Measurements from ENCODE around the gene SMC6. TPM values are rescaled to one million over a fixed set of nuclear protein-coding genes. Genes with fewer than 3 reads are reported as not detected.

SMC6 gene
- total RNA-seq, 1 experiment from 2014 or later: 40.3 TPM

DNA sequence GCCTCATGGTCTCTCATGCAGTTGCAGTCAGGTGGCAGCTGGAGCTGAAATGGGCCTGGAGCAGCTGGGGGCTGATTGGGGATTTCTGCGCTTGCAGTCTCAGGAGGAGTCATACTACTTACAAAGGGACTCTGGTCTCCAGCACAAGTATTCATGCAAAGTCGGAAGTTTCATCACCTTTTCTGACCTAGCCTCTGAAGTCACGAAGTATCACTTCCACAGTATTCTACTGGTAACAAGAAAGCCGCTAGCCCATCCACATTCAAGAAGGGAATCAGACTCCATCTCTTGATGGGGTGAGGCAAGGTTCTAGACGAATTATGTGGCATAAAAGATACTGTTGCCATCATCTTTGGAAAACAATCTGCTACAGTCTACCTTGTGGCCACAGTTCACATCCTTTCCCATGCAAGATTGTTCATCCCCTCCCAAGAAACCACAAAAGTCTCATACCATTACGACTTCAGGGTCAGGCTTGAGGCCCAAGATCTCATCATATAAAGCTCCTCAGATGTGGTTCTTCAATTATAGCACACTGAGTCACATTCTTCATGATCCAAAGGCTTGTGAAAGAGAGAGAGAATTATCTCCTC lies 95.3 kb downstream of the SMC6 start:
- Mint-ChIP-seq H3K9me3 (no peaks in the 10 kb centered on the region), H3K27ac (peak overlapping the region in 2 of 3 experiments; percentile 17 to 37; a peak in 2 of 7 replicates), H3K4me3 (no peak overlapping the region), H3K27me3 (ENCODE audit: low read depth) (no peaks in the 10 kb centered on the region), H3K36me3 (ENCODE audit: insufficient read depth in 1 of 3, low read depth in 3 of 3) (peaks cover 9 to 13% (median 10%) of the 10 kb centered on the region in 3 experiments; a peak in 6 of 7 replicates), H3K4me1 (no peaks in the 10 kb centered on the region)
- no peak overlapping the region for H4K91ac ChIP-seq (ENCODE audit: insufficient read length, low read depth, low read length)
- no peak overlapping the region for H2BK120ac ChIP-seq (ENCODE audit: low read depth, low read length, poor library complexity, severe bottlenecking)
- WGBS (ENCODE audit: extremely low coverage, insufficient read length, low lambda C conversion rate): no CpG with 5 or more reads among the region's 6 CpGs
- no peaks in the 10 kb centered on the region for H3K79me2 ChIP-seq (ENCODE audit: insufficient read depth, low read length)
- H3K79me1 ChIP-seq (ENCODE audit: insufficient read depth, low read depth, low read length, poor library complexity, severe bottlenecking): no peaks in the 10 kb centered on the region
- H3T11ph ChIP-seq (ENCODE audit: low read length): no peak overlapping the region
- no peak for DNase-seq
- H4K8ac ChIP-seq (replicated peaks; ENCODE audit: insufficient read length, low read depth, low read length): no peak overlapping the region
- no peak overlapping the region for H2AFZ ChIP-seq (ENCODE audit: low read length)
- no peak overlapping the region for H3K18ac ChIP-seq (ENCODE audit: insufficient read length, low read depth, low read length)
- H4K5ac ChIP-seq (ENCODE audit: insufficient read length, low read depth, low read length): no peak overlapping the region
- H3K9ac ChIP-seq (ENCODE audit: extremely low read depth, insufficient read length, low read length): no peak overlapping the region
- H3K4ac ChIP-seq (ENCODE audit: low read depth, low read length): no peak overlapping the region
- no peaks in the 10 kb centered on the region for H3K4me1 ChIP-seq (ENCODE audit: insufficient read depth, low read length)
- H2AK5ac ChIP-seq (ENCODE audit: insufficient read length, low read length): no peak overlapping the region
- H3K56ac ChIP-seq (ENCODE audit: insufficient read length, low read depth, low read length): no peak overlapping the region
- no peaks in the 10 kb centered on the region for H3K27me3 ChIP-seq (ENCODE audit: insufficient read depth, low read length)
- H3K4me2 ChIP-seq (ENCODE audit: insufficient read depth, insufficient read length, low read length): no peak overlapping the region
- H2BK12ac ChIP-seq (ENCODE audit: insufficient read length, low read depth, low read length): no peak overlapping the region
- H3K23me2 ChIP-seq (ENCODE audit: insufficient read length, low read depth, low read length, poor library complexity, severe bottlenecking): no peaks in the 10 kb centered on the region
- H2BK5ac ChIP-seq (ENCODE audit: insufficient read length, low read length): no peak overlapping the region
- H3K14ac ChIP-seq (ENCODE audit: insufficient read depth, low read length): no peak overlapping the region
- H3K27ac ChIP-seq (ENCODE audit: insufficient read length, low read depth, low read length): no peak overlapping the region
- no peak overlapping the region for H3K23ac ChIP-seq (ENCODE audit: insufficient read length, low read depth, low read length)
- no peak for TF ChIP-seq CTCF (conservative IDR thresholded peaks at IDR 0.05)
- H3K9me3 ChIP-seq (ENCODE audit: control insufficient read depth, low read depth, low read length): no peaks in the 10 kb centered on the region
- H2BK20ac ChIP-seq (ENCODE audit: low read depth, low read length, poor library complexity, severe bottlenecking): no peak overlapping the region
- no peaks in the 10 kb centered on the region for H4K20me1 ChIP-seq (ENCODE audit: control insufficient read depth, insufficient read depth, insufficient read length)
- no peak overlapping the region for H2BK15ac ChIP-seq (ENCODE audit: low read depth, low read length)
